Mesothelial cell of epicardium (in vitro differentiated cells): Measurements from ENCODE around the gene SLCO4A1. TPM values are rescaled to one million over a fixed set of nuclear protein-coding genes. Genes with fewer than 3 reads are reported as not detected.
A peak's percentile ranks its signal among the peaks of the same experiment; 100 is the strongest.

Experiments used
- DNase-seq, 2 experiments: peaks; one replicate each; pipeline ENCODE4 v3.0.0; 2021; ENCODE audit warnings: low spot score in 2 of 2; ENCODE audit not compliant: unreplicated experiment in 2 of 2
- H3K27ac Mint-ChIP-seq: 2 replicates; pipeline ENCODE4 v1.8.0; 2021; ENCODE audit warnings: mixed read lengths
- H3K27me3 Mint-ChIP-seq: 2 replicates; pipeline ENCODE4 v1.8.0; 2021; ENCODE audit warnings: low read depth, mixed read lengths
- H3K36me3 Mint-ChIP-seq: 2 replicates; pipeline ENCODE4 v1.8.0; 2021; ENCODE audit warnings: mixed read lengths
- H3K4me1 Mint-ChIP-seq: 2 replicates; pipeline ENCODE4 v1.8.0; 2021; ENCODE audit warnings: mixed read lengths
- H3K4me3 Mint-ChIP-seq: 2 replicates; pipeline ENCODE4 v1.8.0; 2021; ENCODE audit warnings: mild to moderate bottlenecking, moderate library complexity, mixed read lengths
- H3K9me3 Mint-ChIP-seq: 2 replicates; pipeline ENCODE4 v1.8.0; 2021; ENCODE audit warnings: mixed read lengths
- CTCF ChIP-seq: fragments of 200-600 bp; sonication (generic); IDR thresholded peaks from one replicate; pipeline ENCODE4 v1.5.0; 2021; ENCODE audit warnings: antibody characterized with exemption; ENCODE audit not compliant: unreplicated experiment
- total RNA-seq: library from RNA; stranded (reverse); gene quantifications from 3 replicates; pipeline ENCODE4 v1.2.1, GENCODE V29; 2021

SLCO4A1 gene
- total RNA-seq, 1 donor from 2014 or later, result 3.7 TPM

GRCh38 chr20:62702895-62703852, 60.9 kb downstream of the SLCO4A1 start:
- Mint-ChIP-seq H3K4me3 (no peak overlapping the region), H3K27ac (peak overlapping the region; percentile 10), H3K4me1 (peaks cover 19% of the 10 kb centered on the region), H3K9me3 (no peaks in the 10 kb centered on the region), H3K36me3 (no peaks in the 10 kb centered on the region), H3K27me3 (peaks cover 40% of the 10 kb centered on the region)
- DNase-seq, result no peak
- no peak for TF ChIP-seq CTCF

GRCh38 chr20:62703853-62704228, 61.5 kb downstream of the SLCO4A1 start:
- no peaks in the 10 kb centered on the region for H3K9me3 Mint-ChIP-seq
- H3K27ac Mint-ChIP-seq, result peak overlapping the region; percentile 10
- H3K4me3 Mint-ChIP-seq, result no peak overlapping the region
- peaks cover 20% of the 10 kb centered on the region for H3K4me1 Mint-ChIP-seq
- TF ChIP-seq CTCF, result no peak
- no peaks in the 10 kb centered on the region for H3K36me3 Mint-ChIP-seq
- peaks cover 45% of the 10 kb centered on the region for H3K27me3 Mint-ChIP-seq
- no peak for DNase-seq

GRCh38 chr20:62704341-62704948, 62.1 kb downstream of the SLCO4A1 start:
- H3K27me3 Mint-ChIP-seq, result peaks cover 49% of the 10 kb centered on the region
- H3K4me1 Mint-ChIP-seq, result peaks cover 20% of the 10 kb centered on the region
- H3K4me3 Mint-ChIP-seq, result no peak overlapping the region
- H3K9me3 Mint-ChIP-seq, result no peaks in the 10 kb centered on the region
- no peaks in the 10 kb centered on the region for H3K36me3 Mint-ChIP-seq
- DNase-seq, result peak; percentile 74 to 88
- H3K27ac Mint-ChIP-seq, result peak overlapping the region; percentile 21
- TF ChIP-seq CTCF, result no peak

- H3K9me3 Mint-ChIP-seq, result no peaks in the 10 kb centered on the region
- no peaks in the 10 kb centered on the region for H3K36me3 Mint-ChIP-seq
- no peak overlapping the region for H3K27ac Mint-ChIP-seq
- H3K4me3 Mint-ChIP-seq, result no peak overlapping the region
- no peak for TF ChIP-seq CTCF
- peaks cover 20% of the 10 kb centered on the region for H3K4me1 Mint-ChIP-seq
- H3K27me3 Mint-ChIP-seq, result peaks cover 57% of the 10 kb centered on the region
- DNase-seq, result no peak
Measured at GRCh38 chr20:62705627-62706026, 63.3 kb downstream of the SLCO4A1 start.

- Mint-ChIP-seq H3K27ac (no peak overlapping the region), H3K4me3 (no peak overlapping the region), H3K9me3 (no peaks in the 10 kb centered on the region), H3K27me3 (peaks cover 56% of the 10 kb centered on the region), H3K4me1 (peaks cover 20% of the 10 kb centered on the region), H3K36me3 (no peaks in the 10 kb centered on the region)
- no peak for DNase-seq
- no peak for TF ChIP-seq CTCF
Measured at GRCh38 chr20:62706344-62706743, 64.0 kb downstream of the SLCO4A1 start.
